GM19395 (cell line): ENCODE measurements around the gene APC2.

Experiments
- ATAC-seq: cut with Tn5 transposase; IDR thresholded peaks from one replicate; pipeline ENCODE4 v1.9.1; 2021; ENCODE audit warnings: mild to moderate bottlenecking, moderate library complexity; ENCODE audit not compliant: unreplicated experiment

The APC2 gene

DNA sequence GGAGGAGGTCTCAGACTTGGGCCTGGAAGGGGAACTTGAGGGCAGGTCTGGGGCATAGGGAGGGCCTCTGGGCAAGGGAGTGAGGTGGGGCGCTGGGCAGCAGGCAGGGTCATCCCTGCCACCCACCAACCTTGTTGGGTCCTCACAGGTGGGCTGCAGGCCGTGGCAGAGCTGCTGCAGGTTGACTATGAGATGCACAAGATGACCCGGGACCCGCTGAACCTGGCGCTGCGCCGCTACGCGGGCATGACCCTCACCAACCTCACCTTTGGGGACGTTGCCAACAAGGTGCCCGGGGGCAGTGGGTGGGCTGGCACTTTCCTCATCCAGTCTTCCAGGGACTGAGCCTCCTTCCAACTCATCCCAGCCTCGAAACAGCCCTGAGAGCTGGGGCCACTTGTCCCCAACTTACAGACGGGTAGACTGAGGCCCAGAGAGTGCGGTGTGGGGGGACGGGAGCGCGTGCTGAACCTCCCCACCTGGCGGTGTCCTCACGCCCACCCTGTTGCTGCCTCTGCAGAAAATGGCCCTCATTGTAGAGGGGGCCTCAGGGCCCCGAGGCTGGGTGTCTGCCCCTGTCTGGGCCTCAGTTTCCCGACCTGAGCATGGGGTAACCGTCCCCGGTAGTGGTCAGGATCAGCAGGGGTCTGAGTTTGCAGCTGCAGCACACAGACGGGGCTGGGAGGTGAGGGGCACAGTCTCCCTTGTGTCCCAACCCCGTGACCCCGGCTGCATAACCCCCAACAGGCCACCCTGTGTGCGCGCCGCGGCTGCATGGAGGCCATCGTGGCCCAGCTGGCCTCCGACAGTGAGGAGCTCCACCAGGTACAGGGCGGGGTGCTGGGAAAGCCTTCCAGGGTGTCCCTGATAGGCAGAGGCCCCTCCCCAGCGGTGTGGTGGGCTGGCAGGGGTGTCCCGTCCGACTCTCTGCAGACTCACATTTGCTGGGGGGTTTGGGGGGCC is 10.4 kb downstream of the APC2 start:
- no peak for ATAC-seq

DNA sequence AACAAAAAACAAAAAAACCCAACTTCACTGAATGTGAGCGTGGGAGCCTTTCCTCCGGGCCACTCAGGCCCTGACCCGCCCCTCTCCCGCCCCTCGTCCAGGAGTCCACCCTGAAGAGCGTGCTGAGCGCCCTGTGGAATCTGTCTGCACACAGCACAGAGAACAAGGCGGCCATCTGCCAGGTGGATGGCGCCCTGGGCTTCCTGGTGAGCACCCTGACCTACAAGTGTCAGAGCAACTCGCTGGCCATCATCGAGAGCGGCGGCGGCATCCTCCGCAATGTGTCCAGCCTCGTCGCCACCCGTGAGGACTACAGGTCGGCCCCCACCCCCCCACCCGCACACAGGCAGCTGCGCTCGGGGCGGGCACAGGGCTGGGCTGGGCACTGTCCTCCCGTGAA is 11.9 kb downstream of the APC2 start:
- no peak for ATAC-seq

- ATAC-seq = no peak
Observed at GRCh38 chr19:1465191-1466016, 15.5 kb downstream of the APC2 start.

DNA sequence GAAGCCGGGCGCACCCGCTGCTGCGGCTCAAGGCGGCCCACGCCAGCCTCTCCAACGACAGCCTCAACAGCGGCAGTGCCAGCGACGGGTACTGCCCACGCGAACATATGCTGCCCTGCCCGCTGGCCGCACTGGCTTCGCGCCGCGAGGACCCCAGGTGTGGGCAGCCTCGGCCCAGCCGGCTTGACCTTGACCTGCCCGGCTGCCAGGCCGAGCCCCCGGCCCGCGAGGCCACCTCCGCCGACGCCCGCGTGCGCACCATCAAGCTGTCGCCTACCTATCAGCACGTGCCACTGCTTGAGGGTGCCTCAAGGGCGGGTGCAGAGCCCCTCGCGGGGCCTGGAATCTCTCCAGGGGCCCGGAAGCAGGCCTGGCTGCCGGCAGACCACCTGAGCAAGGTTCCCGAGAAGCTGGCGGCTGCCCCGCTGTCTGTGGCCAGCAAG is 16.1 kb downstream of the APC2 start:
- no peak for ATAC-seq

DNA sequence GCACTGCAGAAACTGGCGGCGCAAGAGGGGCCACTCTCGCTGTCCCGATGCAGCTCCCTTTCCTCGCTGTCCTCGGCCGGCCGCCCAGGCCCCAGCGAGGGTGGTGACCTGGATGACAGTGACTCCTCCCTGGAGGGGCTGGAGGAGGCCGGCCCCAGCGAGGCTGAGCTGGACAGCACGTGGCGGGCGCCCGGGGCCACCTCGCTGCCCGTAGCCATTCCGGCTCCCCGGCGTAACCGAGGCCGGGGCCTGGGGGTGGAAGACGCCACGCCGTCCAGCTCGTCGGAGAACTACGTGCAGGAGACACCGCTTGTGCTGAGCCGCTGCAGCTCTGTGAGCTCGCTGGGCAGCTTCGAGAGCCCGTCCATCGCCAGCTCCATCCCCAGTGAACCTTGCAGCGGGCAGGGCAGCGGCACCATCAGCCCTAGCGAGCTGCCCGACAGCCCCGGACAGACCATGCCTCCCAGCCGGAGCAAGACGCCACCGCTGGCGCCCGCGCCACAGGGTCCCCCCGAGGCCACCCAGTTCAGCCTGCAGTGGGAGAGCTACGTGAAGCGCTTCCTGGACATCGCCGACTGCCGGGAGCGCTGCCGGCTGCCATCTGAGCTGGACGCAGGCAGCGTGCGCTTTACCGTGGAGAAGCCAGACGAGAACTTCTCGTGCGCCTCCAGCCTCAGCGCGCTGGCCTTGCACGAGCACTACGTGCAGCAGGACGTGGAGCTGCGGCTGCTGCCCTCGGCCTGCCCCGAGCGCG is 16.7 kb downstream of the APC2 start:
- ATAC-seq = no peak

- no peak for ATAC-seq
Observed at GRCh38 chr19:1467215-1467489, 17.2 kb downstream of the APC2 start.

DNA sequence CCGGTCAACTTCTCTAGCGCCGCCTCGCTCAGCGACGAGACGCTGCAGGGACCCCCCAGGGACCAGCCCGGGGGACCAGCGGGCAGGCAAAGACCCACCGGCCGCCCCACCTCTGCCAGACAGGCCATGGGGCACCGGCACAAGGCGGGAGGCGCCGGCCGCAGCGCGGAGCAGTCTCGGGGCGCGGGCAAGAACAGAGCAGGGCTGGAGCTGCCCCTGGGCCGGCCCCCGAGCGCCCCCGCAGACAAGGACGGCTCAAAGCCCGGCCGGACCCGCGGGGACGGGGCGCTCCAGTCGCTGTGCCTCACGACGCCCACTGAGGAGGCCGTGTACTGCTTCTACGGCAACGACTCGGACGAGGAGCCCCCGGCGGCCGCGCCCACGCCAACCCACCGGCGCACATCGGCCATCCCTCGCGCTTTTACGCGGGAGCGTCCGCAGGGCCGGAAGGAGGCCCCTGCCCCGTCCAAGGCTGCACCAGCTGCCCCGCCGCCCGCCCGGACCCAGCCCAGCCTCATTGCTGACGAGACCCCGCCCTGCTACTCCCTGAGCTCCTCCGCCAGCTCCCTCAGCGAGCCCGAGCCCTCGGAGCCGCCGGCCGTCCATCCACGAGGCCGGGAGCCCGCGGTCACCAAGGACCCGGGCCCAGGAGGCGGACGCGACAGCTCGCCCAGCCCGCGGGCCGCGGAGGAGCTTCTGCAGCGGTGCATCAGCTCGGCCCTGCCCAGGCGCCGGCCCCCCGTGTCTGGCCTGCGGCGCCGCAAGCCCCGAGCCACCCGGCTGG is 17.8 kb downstream of the APC2 start:
- ATAC-seq = no peak

DNA sequence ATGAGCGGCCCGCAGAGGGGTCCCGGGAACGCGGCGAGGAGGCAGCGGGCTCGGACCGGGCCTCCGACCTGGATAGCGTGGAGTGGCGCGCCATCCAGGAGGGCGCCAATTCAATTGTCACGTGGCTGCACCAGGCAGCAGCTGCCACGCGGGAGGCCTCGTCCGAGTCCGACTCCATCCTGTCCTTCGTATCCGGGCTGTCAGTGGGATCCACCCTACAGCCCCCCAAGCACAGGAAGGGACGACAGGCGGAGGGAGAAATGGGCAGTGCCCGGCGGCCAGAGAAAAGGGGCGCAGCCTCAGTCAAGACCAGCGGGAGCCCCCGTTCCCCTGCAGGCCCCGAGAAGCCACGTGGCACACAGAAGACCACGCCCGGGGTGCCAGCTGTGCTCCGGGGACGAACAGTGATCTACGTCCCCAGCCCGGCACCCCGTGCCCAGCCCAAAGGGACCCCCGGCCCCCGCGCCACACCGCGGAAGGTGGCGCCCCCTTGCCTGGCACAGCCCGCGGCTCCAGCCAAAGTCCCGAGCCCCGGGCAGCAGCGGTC is 18.4 kb downstream of the APC2 start:
- ATAC-seq = no peak

- no peak for ATAC-seq
Observed at GRCh38 chr19:1468821-1469254, 18.9 kb downstream of the APC2 start.

DNA sequence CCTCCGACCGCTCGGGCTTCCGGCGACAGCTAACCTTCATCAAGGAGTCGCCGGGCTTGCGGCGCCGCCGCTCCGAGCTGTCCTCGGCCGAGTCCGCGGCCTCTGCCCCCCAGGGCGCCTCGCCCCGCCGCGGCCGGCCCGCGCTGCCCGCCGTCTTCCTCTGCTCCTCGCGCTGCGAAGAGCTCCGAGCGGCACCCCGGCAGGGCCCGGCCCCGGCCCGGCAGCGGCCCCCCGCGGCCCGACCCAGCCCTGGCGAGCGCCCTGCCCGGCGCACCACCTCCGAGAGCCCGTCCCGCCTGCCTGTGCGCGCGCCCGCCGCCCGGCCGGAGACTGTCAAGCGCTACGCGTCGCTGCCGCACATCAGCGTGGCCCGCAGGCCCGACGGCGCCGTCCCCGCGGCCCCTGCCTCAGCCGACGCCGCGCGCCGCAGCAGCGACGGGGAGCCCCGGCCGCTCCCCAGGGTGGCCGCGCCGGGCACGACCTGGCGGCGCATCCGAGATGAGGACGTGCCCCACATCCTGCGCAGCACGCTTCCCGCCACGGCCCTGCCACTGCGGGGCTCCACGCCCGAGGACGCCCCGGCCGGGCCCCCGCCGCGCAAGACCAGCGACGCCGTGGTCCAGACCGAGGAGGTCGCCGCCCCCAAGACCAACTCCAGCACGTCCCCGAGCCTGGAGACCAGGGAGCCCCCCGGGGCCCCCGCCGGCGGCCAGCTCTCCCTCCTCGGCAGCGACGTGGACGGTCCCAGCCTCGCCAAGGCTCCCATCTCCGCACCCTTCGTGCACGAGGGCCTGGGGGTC is 19.5 kb downstream of the APC2 start:
- no peak for ATAC-seq

DNA sequence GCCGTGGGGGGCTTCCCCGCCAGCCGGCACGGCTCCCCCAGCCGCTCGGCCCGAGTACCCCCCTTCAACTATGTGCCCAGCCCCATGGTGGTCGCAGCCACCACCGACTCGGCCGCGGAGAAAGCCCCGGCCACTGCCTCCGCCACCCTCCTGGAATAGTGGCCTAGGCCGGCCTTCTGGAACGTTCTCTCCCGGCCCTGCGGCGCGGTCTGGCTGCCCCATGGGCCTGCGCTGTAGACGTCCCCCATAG is 20.1 kb downstream of the APC2 start:
- ATAC-seq = no peak

DNA sequence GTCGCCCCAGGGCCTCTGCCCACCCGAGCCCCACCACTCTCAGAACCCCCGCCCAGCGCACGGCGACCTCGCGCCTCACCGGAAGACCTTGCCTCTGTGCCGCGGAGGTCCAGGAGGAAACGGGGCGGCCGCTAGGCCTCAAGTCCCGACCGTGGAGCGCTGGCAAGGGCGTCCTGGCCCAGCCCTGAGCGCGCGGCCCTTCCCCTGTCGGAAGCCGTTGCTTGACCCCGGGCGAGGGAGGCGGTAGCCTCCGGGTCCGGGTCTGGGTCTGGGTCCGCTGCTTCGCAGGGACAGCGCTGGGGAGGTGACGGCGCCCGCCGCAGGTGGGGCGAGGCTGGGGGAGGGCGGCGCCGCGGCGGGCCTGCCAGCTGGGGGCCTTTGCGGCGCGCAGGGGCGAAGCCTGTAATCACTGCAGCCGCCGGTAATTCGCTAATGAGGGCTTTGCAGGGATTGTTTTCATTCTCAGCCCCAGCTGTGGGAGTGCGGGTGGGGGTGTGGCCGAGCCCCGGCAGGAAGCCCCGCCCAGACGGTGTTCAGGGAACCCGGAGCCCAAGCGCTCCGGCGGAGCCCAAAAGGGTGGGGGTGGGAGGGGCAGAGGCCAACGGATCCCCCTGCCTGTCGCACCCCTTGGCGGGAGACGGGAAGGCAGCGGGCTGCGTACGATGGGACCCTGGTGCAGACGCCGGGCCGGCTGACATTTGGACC is 20.5 kb downstream of the APC2 start:
- no peak for ATAC-seq

GRCh38 chr19:1471010-1471514 is 21.1 kb downstream of the APC2 start:
- ATAC-seq = no peak

GRCh38 chr19:1471515-1472160 is 21.7 kb downstream of the APC2 start:
- ATAC-seq = no peak

GRCh38 chr19:1472231-1473084 is 22.5 kb downstream of the APC2 start:
- no peak for ATAC-seq

GRCh38 chr19:1473085-1473851 is 23.3 kb downstream of the APC2 start:
- ATAC-seq = no peak
